ENCODE results near the gene NTN3.

DNA sequence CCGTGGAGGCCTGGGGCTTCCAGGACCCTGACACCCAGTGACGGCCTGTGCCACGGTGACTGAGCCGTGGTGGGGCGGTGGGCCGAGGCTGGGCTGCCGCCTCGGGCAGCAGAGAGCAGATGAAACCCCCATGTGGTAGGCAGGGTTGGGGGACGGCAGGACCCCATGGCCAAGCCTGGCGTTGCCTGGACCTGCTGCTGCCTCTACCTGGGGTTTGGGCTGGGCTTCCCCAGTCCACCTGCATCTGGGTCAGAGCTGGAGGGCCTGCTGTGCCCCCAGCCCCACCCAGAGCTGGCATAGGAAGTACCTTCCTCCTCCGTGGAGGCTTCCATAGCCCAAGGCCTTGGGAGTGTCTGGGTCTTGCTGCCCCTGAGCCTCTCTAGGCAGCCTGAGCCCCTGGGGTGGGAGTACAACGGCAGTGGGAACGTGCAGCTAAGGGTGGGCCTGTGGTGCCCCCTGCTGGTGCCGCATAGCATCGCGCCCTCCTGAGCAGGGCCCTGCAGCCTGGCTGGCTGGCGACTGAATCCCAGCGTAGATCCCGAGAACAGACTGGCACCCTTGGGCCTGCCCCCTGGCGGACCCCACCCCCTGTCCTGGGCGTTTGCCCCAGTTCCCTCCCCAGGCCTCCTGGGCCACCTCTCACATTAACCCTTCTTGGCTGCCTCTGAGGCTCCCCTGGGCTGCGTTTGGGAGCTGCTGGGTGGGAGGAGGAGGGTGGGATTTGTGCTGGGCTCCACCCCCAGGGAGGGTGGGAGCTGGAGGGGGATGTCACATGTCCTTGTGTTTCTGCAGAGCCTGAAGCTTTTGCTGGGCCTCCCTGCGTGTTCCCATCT is 30.0 kb downstream of the NTN3 start:
- TF ChIP-seq, protein P1, sequence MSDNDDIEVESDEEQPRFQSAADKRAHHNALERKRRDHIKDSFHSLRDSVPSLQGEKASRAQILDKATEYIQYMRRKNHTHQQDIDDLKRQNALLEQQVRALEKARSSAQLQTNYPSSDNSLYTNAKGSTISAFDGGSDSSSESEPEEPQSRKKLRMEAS (IDR thresholded peaks at IDR 0.05): no peak; the same call in 1 of the 2 replicates
- TF ChIP-seq TAF1 (IDR thresholded peaks at IDR 0.05; ENCODE audit: low read depth): no peak
- TF ChIP-seq TCF12 (IDR thresholded peaks at IDR 0.05; ENCODE audit: low read depth): no peak
